Stomach (tissue), 4 donors: ENCODE results near the gene NOTO.

Experiments used
- CTCF ChIP-seq, 7 experiments: fragments of 450-650 bp in 4 of 7; fragments of 200-600 bp in 3 of 7; sonication (generic) in 3 of 7; IDR thresholded peaks; one replicate each; pipeline ENCODE4 v1.5.1; 2016 to 2019; ENCODE audit warnings: antibody characterized with exemption in 7 of 7, control low read depth in 2 of 7, mild to moderate bottlenecking in 1 of 7
- EP300 ChIP-seq: sonication (generic); formaldehyde crosslinking; IDR thresholded peaks from one replicate; pipeline ENCODE4 v1.6.1; 2017; ENCODE audit warnings: antibody characterized with exemption
- POLR2A ChIP-seq, 4 donors: fragments of 450-650 bp; IDR thresholded peaks; one replicate each; pipeline ENCODE4 v1.6.1; 2016; ENCODE audit warnings: antibody characterized with exemption in 4 of 4, control low read depth in 2 of 4, mild to moderate bottlenecking in 1 of 4, moderate library complexity in 1 of 4
- POLR2AphosphoS5 ChIP-seq, 3 donors: sonication (generic); formaldehyde crosslinking; IDR thresholded peaks; one replicate each; pipeline ENCODE4 v1.6.1; 2016; ENCODE audit warnings: antibody characterized with exemption in 3 of 3

- TF ChIP-seq CTCF (IDR thresholded peaks at IDR 0.05), result no peak
- TF ChIP-seq POLR2A (IDR thresholded peaks at IDR 0.05), result no peak
- TF ChIP-seq POLR2AphosphoS5 (IDR thresholded peaks at IDR 0.05), result no peak
- no peak for TF ChIP-seq EP300
Measured at GRCh38 chr2:73197579-73197978, 4.8 kb upstream of the NOTO start.
